HepG2 (cell line): ENCODE results near the gene CIROP. TPM values are rescaled to one million over a fixed set of nuclear protein-coding genes. Genes with fewer than 3 reads are reported as not detected.

Experiments used
- ATF6 ChIP-seq: sonication (generic); formaldehyde crosslinking; conservative IDR thresholded peaks from 2 replicates; pipeline ENCODE4 v1.4.0; 2020; ENCODE audit warnings: missing genetic modification reagents
- CREM ChIP-seq, 2 experiments: sonication (generic) in 1 of 2; formaldehyde crosslinking in 1 of 2; IDR thresholded peaks; 2 replicates each; pipeline versions ENCODE4 v1.4.0 to v1.6.1; 2016 to 2020; ENCODE audit warnings: antibody characterized with exemption in 1 of 2, mild to moderate bottlenecking in 1 of 2, missing genetic modification reagents in 1 of 2
- GFI1 ChIP-seq: sonication (generic); formaldehyde crosslinking; IDR thresholded peaks from 2 replicates; pipeline ENCODE4 v1.5.0; 2020; ENCODE audit warnings: missing genetic modification reagents, mild to moderate bottlenecking, borderline replicate concordance
- KIAA2018 ChIP-seq: sonication (generic); formaldehyde crosslinking; IDR thresholded peaks from 2 replicates; pipeline ENCODE4 v1.5.0; 2020; ENCODE audit warnings: mild to moderate bottlenecking, missing genetic modification reagents, borderline replicate concordance
- KLF13 ChIP-seq: sonication (generic); formaldehyde crosslinking; IDR thresholded peaks from 2 replicates; pipeline ENCODE4 v1.4.0; 2020; ENCODE audit warnings: mild to moderate bottlenecking, missing genetic modification reagents
- NR0B2 ChIP-seq: sonication (generic); formaldehyde crosslinking; IDR thresholded peaks from 2 replicates; pipeline ENCODE4 v1.4.0; 2020; ENCODE audit warnings: mild to moderate bottlenecking, missing genetic modification reagents
- PHF5A ChIP-seq: IDR thresholded peaks from one replicate; pipeline ENCODE4 v1.6.1; 2018; ENCODE audit warnings: low read depth, missing genetic modification reagents; ENCODE audit not compliant: unreplicated experiment
- SNAI1 ChIP-seq: sonication (generic); formaldehyde crosslinking; IDR thresholded peaks from 2 replicates; pipeline ENCODE4 v1.5.0; 2020; ENCODE audit warnings: mild to moderate bottlenecking, missing genetic modification reagents, borderline replicate concordance
- TCF7L2 ChIP-seq: IDR thresholded peaks from 2 replicates; pipeline ENCODE4 v1.6.1; 2011; ENCODE audit warnings: mild to moderate bottlenecking, low read depth, low read length, moderate library complexity
- ZGPAT ChIP-seq: IDR thresholded peaks from 2 replicates; pipeline ENCODE4 v1.6.1; 2016; ENCODE audit warnings: mild to moderate bottlenecking
- ZNF281 ChIP-seq: sonication (generic); formaldehyde crosslinking; IDR thresholded peaks from 2 replicates; pipeline ENCODE4 v1.4.0; 2020; ENCODE audit warnings: missing genetic modification reagents, borderline replicate concordance
- ZNF282 ChIP-seq: fragments of 450-650 bp; IDR thresholded peaks from 2 replicates; pipeline ENCODE4 v1.6.1; 2018; ENCODE audit not compliant: partially characterized antibody
- polyA plus RNA-seq, 8 experiments: library from polyadenylated mRNA; depleted of rRNA in 3 of 8; stranded (reverse) in 7 of 8; unstranded in 1 of 8; fragments of >200 nt; fragmentation: Illumina TruSeq in 4 of 8; extraction: Trizol in 4 of 8; gene quantifications; 2 replicates each; pipeline versions ENCODE4 v1.2.1 to v1.2.3, GENCODE V29; 2011 to 2016; ENCODE audit warnings: low read depth in 4 of 8, missing spikeins in 1 of 8, mixed read lengths in 1 of 8; ENCODE audit not compliant: insufficient read depth in 1 of 8
- total RNA-seq, 5 experiments: library from RNA; depleted of rRNA; stranded (reverse); fragments of >200 nt; fragmentation: Illumina TruSeq; extraction: Trizol; gene quantifications; 2 replicates each; pipeline ENCODE4 v1.2.3, GENCODE V29; 2016; ENCODE audit warnings: low read depth in 1 of 5

The CIROP gene
- total and polyA plus RNA-seq, 2 of the 13 experiments (the other 11 are each of a cell fraction or from before 2014, with no cell fraction given): 0.07 TPM; not detected in 1

- TF ChIP-seq KIAA2018 (no peak), KLF13 (no peak), ZNF281 (CRISPR knock-in tag) (peak; percentile 38; the same call in 1 of the 2 replicates), NR0B2 (CRISPR knock-in tag) (no peak), ZGPAT (CRISPR knock-in tag) (0 out of 2 replicates have a peak, but pooled peaks have one; percentile 31), ATF6 (CRISPR knock-in tag) (no peak), ZNF282 (no peak), SNAI1 (CRISPR knock-in tag) (no peak), TCF7L2 (no peak), PHF5A (CRISPR knock-in tag) (no peak), GFI1 (CRISPR knock-in tag) (no peak), CREM (IDR thresholded peaks at IDR 0.05) (no peak), CREM (CRISPR knock-in tag; IDR thresholded peaks at IDR 0.05) (0 out of 2 replicates have a peak, but pooled peaks have one; percentile 6)
Observed at GRCh38 chr14:23104591-23105347, at the start of gene CIROP (continued).
